ENCODE results near the gene FAM200A.
A peak's percentile ranks its signal among the peaks of the same experiment; 100 is the strongest.
"Not testable (repeated sequence)": the region's sequence is repeated elsewhere in the genome, so short reads cannot be mapped to it uniquely, and the experiment has no call there.

The FAM200A gene

GRCh38 chr7:99558306-99559174 lies 6.6 kb upstream of the FAM200A start, which contains the start of gene ZNF655:
TSS of gene ZNF655 (plus strand) at chr7:99558642. CDS start at chr7:99560560, 1,918 bp downstream.
- peak; percentile 94 for DNase-seq

GRCh38 chr7:99557940-99558305 lies 6.0 kb upstream of the FAM200A start:
- no peak for DNase-seq

- no peak for DNase-seq
Measured at GRCh38 chr7:99557196-99557607, 5.3 kb upstream of the FAM200A start.

DNA sequence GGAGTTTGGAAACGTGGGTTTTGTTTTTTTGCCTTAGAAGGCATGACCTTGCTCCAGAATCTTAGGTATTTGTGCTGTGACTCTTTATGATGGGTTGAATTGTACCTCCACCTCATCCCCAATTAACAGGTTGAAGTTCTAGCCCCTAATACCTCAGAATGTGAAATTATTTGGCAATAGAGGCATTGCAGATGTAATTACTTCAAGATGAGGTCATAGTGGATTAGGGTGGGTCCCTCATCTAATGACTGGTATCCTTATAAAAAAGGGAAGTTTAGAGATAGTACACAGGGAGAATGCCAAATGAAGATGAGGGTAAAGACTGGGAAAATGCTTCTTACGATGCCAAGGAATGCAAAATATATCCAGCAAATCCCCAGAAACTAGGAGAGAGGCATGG lies 3.0 kb upstream of the FAM200A start:
- no peak for DNase-seq

DNA sequence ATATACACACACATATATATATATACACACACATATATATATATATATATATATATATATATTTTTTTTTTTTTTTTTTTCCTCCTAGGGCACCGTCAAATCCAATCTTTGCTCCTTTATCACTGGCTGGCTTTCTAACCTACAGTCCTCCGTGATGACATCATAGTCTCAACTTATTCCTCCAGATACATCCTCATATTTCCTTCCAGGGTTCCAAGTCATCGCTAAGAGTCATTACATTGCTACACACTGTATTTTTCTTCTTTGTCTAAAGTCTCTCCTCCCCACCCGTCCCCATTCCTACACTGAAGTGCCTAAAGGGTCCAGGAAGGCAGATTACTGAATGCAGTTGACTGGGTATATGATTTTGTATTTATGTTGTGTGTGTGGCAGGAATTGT lies 1.1 kb upstream of the FAM200A start:
- DNase-seq: no peak

GRCh38 chr7:99551334-99551733 lies 580 bp downstream of the FAM200A start:
- DNase-seq: no peak

DNA sequence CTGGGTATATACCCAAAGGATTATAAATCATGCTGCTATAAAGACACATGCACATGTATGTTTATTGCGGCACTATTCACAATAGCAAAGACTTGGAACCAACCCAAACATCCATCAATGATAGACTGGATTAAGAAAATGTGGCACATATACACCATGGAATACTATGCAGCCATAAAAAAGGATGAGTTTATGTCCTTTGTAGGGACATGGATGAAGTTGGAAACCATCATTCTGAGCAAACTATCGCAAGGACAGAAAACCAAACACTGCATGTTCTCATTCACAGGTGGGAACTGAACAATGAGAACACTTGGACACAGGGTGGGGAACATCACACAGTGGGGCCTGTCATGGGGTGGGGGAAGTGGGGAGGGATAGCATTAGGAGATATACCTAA lies 2.4 kb downstream of the FAM200A start:
- DNase-seq: not testable (repeated sequence)

DNA sequence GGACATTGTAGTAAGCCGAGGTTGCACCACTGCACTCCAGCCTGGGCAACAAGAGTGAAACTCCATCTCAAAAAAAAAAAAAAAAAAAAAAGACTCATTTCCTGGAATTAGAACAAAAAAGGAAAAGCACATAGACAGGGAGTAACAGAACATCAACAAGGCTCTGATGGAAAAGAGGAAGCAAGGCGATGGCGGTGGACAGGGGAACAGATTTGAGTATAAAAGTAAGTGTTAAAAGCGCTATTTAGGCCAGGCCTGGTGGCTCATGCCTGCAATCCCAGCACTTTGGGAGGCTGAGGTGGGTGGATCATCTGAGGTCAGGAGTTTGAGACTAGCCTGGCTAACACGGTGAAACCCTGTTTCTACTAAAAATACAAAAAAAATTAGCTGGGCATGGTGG lies 6.6 kb downstream of the FAM200A start:
- not testable (repeated sequence) for DNase-seq

GRCh38 chr7:99543916-99544315 lies 8.0 kb downstream of the FAM200A start:
- DNase-seq: no peak

- DNase-seq: no peak
Measured at GRCh38 chr7:99543081-99543671, 8.7 kb downstream of the FAM200A start.

- no peak for DNase-seq
Measured at GRCh38 chr7:99541212-99541611, 10.7 kb downstream of the FAM200A start.

DNA sequence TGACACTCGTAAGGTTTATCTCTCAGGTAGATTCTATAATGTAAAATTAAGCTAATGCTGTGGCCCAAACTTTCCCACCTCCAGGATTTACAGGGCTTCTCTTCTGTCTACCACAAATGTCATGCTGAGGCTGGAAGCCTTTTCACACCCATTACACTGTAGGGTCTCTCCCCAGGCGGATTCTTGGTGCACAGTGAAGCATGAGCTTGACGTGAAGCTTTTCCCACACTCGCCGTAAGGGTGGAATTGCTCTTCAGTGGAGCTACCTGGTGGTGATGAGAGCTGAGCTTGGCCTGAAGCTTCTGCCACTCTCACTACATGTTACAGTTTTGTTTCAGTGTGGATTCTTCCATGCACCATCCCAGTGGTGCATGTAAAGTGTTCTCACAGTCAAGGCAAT lies 11.4 kb downstream of the FAM200A start:
- DNase-seq: no peak

DNA sequence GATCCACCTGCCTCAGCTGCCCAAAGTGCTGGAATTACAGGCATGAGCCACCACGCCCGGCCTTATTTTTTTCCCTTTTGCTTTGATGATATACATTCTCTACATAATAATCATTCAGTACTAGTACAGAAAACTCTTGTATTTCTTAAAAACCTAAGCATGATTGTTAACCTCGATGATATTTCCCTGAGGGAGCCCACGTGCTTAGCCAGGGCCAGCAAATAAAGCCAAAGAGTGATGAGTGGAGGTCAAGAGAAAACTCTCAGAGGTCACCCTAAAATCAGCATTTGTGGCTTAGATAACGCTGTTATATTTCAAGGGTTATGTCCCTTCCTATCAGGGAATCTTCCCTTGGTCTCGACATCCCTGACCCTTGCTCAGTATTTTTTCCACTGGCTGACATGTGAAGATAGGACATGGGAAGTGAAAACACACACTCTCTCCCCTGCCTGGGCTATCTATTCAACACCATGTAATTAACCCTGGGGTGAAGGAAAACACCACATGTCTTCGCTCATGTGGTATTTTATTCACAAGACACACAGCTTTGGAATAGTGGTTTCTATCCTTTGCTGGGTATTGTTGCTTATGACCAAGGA lies 12.6 kb downstream of the FAM200A start:
- no peak for DNase-seq

DNA sequence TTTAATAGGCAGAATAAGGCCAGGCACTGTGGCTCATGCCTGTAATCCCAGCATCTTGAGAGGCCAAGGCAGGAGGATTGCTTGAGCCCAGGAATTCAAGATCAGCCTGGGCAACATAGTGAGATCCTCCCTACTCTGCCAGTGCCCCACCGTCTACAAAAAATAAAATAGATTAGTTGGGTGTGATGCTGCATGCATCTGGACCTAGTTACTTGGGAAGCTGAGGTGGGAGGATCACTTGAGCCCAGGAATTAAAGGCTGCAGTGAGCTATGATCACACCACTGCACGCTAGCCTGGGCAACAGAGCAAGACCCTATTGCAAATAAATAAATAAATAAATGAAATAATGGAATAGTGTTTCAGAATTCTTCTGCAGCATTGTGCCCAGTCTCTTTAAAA lies 16.2 kb downstream of the FAM200A start:
- no peak for DNase-seq

DNA sequence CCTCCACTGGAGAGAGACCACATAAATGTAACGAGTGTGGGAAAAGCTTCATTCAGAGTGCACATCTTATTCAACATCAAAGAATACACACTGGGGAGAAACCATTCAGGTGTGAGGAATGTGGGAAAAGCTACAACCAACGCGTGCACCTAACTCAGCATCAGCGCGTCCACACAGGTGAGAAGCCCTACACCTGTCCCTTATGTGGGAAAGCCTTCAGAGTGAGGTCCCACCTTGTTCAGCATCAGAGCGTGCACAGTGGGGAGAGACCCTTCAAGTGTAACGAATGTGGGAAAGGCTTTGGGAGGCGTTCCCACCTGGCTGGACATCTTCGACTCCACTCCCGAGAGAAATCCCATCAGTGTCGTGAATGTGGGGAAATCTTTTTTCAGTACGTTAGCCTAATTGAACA lies 20.6 kb downstream of the FAM200A start:
- no peak for DNase-seq

DNA sequence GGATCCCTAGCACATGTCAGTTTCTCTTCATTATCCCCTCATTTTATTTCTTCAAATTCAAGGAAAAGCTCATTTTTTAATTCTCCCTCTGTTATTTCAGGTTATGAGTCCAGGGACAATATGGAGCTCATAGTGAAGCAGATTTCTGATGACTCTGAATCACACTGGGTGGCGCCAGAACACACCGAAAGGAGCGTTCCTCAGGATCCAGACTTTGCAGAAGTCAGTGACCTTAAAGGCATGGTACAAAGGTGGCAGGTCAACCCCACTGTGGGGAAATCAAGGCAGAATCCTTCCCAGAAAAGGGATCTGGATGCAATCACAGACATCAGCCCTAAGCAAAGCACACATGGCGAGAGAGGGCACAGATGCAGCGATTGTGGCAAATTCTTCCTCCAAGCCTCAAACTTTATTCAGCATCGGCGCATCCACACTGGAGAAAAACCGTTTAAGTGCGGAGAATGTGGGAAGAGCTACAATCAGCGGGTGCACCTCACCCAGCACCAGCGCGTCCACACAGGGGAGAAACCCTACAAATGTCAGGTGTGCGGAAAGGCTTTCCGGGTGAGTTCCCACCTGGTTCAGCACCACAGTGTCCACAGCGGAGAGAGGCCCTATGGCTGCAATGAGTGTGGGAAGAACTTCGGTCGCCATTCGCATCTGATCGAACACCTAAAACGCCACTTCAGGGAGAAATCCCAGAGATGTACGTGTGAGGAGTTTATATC lies 26.0 kb downstream of the FAM200A start:
- DNase-seq: peak; percentile 11

DNA sequence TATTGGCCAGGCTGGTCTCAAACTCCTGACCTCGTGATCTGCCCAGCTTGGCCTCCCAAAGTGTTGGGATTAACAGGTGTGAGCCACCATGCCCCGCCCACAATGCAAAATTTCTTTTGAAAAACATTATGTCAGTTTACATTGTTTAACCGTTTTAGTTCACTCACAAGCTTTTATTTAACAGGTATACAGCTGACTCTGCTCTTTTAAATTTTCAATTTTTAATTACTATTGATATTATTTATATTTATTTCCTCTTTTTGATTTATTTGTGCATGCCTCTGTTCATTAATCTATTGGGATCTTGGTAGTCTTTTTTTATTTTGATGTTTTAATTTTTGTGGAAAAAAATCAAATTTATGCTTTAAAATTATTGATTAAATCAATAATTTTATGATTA lies 30.5 kb downstream of the FAM200A start:
- DNase-seq: no peak

DNA sequence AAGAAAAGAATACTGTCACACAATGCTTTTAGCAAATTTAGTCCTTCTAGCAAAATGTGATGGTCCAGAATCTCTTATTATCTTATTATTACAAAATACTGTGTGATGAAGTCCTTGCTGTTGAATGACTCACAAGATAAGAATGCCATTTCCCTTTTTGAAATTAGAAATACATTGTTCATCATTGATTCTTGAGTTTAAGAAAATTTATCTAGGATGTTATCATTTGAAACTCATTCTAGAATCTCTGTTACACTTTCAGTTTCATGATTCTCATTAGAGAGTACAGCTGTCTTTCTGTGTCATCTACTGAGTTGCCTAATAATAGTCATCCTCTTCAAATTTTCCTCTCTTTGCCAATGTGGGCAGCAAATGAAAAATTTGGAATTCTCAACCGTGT lies 37.9 kb downstream of the FAM200A start:
- DNase-seq: no peak

DNA sequence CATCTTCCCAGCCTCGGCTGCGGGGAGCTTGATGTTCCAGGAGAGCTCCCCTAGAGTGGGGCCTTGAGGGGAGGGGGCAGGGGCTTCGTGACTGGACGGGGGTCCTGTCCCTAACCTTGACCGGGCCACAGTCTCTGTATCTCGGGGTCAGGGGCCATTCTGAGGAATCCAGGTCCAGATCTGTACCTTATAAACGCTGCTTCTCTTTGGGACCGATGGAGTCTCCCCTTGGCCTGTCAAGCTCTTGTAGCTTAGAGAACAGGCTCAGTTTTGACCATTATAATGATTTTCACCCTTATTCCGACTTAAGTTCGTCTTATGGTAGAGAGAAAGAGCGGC lies 46.6 kb downstream of the FAM200A start:
- no peak for DNase-seq

DNA sequence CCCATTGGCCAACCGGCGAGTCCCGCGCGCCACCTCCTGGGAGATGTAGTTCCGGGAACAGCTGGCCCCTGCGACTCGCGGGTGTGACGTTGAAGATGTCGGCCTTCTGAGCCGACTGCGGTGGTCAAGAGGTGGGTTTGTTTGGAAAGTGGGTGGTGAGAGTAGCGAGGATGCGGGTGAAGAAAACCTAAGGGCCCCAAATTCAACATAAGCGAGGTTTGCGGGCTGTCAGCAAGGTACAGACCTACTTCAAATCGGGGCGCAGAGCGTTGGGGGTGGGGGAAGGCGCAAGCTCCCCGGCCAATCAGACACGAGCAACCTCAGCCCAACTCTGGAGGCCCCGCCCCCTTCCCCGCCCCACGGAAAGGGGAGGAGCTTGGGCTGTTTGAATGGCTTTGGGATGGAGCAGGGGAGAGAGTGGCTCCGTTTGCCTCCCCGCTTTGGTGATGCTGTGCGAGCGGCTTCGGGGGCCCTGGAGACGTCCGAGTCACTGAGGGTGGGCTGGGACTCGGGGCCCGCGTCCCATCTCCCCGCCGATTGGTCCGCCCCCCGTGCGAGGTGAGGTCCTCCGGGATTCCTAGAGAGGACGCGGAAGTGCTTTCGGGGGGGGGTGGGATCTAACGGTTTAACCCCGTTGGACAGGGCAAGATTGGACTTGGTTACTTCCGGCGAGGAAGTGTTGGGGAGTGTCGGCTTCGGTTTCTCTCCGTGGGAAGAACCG lies 47.2 kb downstream of the FAM200A start, which contains the start of gene ZKSCAN5:
TSS of gene ZKSCAN5 (plus strand) at position 60 of the 721 bp plus-strand sequence. CDS start 1,383 bp downstream, outside the sequence.
- DNase-seq: peak; percentile 97

DNA sequence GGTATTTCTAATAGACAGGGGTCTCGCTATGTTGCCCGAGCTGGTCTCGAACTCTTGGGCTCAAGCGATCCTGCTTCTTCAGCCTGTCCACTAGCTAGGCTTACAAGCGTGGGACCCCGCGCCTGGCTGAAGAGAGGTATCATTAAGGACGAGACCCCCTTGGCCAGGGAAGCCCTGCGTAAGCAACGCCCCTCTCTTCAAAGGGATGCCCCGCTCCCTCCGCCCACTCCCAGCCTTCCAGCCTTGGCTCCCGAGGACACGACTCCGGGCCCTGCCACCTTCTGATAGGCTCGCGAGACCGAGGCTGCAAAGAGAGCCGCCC lies 47.7 kb downstream of the FAM200A start:
- no peak for DNase-seq

DNA sequence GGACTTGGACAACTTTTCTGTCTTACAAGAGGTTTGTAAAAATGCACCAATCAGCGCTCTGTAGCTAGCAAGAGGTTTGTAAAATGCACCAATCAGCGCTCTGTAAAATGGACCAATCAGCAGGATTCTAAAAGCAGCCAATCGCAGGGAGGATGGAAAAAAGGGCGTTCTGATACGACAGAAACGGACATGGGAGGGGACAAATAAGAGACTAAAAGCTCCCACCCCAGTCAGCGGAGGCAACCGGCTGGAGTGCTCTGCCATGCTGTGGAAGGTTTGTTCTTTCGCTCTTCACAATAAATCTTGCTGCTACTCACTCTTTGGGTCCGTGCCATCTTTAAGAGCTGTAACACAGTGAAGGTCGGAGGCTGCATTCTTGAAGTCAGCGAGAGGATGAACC lies 50.7 kb downstream of the FAM200A start:
- not testable (repeated sequence) for DNase-seq

- DNase-seq: no peak
Measured at GRCh38 chr7:99500637-99501009, 51.3 kb downstream of the FAM200A start.

Measured in CD4-positive, alpha-beta T cell treated with Interleukin-12 subunit alpha and Interleukin-12 subunit beta, for 1 hour (primary cell).